Smooth muscle cell (in vitro differentiated cells): ENCODE data around the gene MCL1. TPM values are rescaled to one million over a fixed set of nuclear protein-coding genes. Genes with fewer than 3 reads are reported as not detected.

Experiments
- DNase-seq: peaks from one replicate; lab custom pipeline; 2025; ENCODE audit not compliant: unreplicated experiment; lab: John Stamatoyannopoulos, UW
- H2AFZ ChIP-seq: fragments of 200-600 bp; sonication (generic); 2 replicates; pipeline ENCODE4 v1.6.0; 2016; ENCODE audit warnings: antibody characterized with exemption, low read depth, mild to moderate bottlenecking
- H3F3A ChIP-seq: fragments of 200-600 bp; sonication (generic); 2 replicates; pipeline ENCODE4 v1.6.0; 2017; ENCODE audit warnings: antibody characterized with exemption, low read depth
- H3K27ac ChIP-seq: fragments of 200-600 bp; sonication (generic); 2 replicates; pipeline ENCODE4 v1.5.1; 2016; ENCODE audit warnings: low read depth, mild to moderate bottlenecking
- H3K27me3 ChIP-seq: fragments of 200-600 bp; sonication (generic); 2 replicates; pipeline ENCODE4 v1.6.1; 2016; ENCODE audit warnings: low read depth, mild to moderate bottlenecking
- H3K36me3 ChIP-seq: fragments of 200-600 bp; sonication (generic); 2 replicates; pipeline ENCODE4 v1.5.1; 2016; ENCODE audit warnings: low read depth
- H3K4me1 ChIP-seq: fragments of 200-600 bp; sonication (generic); 2 replicates; pipeline ENCODE4 v1.5.1; 2016; ENCODE audit warnings: low read depth
- H3K4me2 ChIP-seq: fragments of 200-600 bp; sonication (generic); 2 replicates; pipeline ENCODE4 v1.6.0; 2016; ENCODE audit warnings: mild to moderate bottlenecking
- H3K4me3 ChIP-seq: fragments of 200-600 bp; sonication (generic); 2 replicates; pipeline ENCODE4 v1.5.1; 2016; ENCODE audit warnings: mild to moderate bottlenecking
- H3K79me2 ChIP-seq: fragments of 200-600 bp; sonication (generic); 2 replicates; pipeline ENCODE4 v1.6.0; 2016; ENCODE audit warnings: low read depth, mild to moderate bottlenecking
- H3K9ac ChIP-seq: fragments of 200-600 bp; sonication (generic); 2 replicates; pipeline ENCODE4 v1.6.0; 2016; ENCODE audit warnings: low read depth
- H3K9me3 ChIP-seq: fragments of 200-600 bp; sonication (generic); replicated peaks from 2 replicates; pipeline ENCODE4 v1.5.1; 2016; ENCODE audit warnings: low read depth
- H4K20me1 ChIP-seq: fragments of 200-600 bp; sonication (generic); 2 replicates; pipeline ENCODE4 v1.6.0; 2016; ENCODE audit warnings: low read depth
- WGBS: methylation state at CpG from one replicate; pipeline ENCODE4 v1.1.7; 2016; ENCODE audit warnings: low lambda C conversion rate; 5-methylcytosine and 5-hydroxymethylcytosine counted together
- polyA plus RNA-seq: library from polyadenylated mRNA; unstranded; fragments of >200 nt; fragmentation: Nextera tagmentation; extraction: Ambion mirVana; gene quantifications from 2 replicates; pipeline ENCODE4 v1.2.1, GENCODE V29; 2016
- total RNA-seq: library from RNA; depleted of rRNA; stranded (reverse); fragments of >200 nt; gene quantifications from 2 replicates; pipeline ENCODE4 v1.2.3, GENCODE V29; 2014
- TF ChIP-seq, protein P1 (sequence below): fragments of 200-600 bp; sonication (generic); IDR thresholded peaks from 2 replicates; pipeline ENCODE4 v1.5.1; 2017; ENCODE audit warnings: borderline replicate concordance, mild to moderate bottlenecking, antibody characterized with exemption; ENCODE audit not compliant: insufficient read depth, poor library complexity, severe bottlenecking

MCL1 gene
- total and polyA plus RNA-seq, 2 experiments from 2014 or later, result 224 to 519 TPM

DNA sequence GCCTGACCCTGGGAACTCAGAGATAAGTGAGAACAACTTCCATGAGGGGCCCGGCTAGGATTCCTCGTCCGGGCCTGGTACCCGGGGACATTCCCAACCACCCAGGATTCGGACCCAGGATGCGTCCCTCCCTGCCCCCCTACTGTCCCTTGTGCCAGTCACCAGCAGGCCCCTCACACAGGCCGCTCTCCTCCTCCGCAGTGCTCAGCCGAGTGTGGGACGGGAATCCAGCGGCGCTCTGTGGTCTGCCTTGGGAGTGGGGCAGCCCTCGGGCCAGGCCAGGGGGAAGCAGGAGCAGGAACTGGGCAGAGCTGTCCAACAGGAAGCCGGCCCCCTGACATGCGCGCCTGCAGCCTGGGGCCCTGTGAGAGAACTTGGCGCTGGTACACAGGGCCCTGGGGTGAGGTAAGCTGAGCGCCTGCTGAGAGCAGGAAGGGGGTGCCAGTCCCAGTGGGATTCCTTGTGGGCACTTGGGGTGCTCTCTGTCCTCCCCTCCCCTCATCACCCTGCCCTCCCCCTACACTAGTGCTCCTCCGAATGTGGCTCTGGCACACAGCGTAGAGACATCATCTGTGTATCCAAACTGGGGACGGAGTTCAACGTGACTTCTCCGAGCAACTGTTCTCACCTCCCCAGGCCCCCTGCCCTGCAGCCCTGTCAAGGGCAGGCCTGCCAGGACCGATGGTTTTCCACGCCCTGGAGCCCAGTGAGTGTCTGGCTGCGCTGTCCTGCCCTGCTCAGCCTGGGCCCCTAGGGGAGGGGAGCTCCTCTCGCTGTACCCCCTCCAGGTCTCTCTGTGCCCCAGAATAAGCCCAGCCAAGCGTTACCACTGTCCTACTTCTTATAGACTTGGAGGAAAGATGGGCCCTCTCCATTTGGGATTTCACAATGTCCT is 20.4 kb downstream of the MCL1 start:
- H3K27me3 ChIP-seq, result no peaks in the 10 kb centered on the region
- TF ChIP-seq, protein P1, sequence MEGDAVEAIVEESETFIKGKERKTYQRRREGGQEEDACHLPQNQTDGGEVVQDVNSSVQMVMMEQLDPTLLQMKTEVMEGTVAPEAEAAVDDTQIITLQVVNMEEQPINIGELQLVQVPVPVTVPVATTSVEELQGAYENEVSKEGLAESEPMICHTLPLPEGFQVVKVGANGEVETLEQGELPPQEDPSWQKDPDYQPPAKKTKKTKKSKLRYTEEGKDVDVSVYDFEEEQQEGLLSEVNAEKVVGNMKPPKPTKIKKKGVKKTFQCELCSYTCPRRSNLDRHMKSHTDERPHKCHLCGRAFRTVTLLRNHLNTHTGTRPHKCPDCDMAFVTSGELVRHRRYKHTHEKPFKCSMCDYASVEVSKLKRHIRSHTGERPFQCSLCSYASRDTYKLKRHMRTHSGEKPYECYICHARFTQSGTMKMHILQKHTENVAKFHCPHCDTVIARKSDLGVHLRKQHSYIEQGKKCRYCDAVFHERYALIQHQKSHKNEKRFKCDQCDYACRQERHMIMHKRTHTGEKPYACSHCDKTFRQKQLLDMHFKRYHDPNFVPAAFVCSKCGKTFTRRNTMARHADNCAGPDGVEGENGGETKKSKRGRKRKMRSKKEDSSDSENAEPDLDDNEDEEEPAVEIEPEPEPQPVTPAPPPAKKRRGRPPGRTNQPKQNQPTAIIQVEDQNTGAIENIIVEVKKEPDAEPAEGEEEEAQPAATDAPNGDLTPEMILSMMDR, result no peak
- no peak for DNase-seq
- no peak overlapping the region for H3K27ac ChIP-seq
- peaks cover 25% of the 10 kb centered on the region for H3K4me1 ChIP-seq
- H3K9me3 ChIP-seq, result no peaks in the 10 kb centered on the region
- peaks cover 14% of the 10 kb centered on the region for H3K79me2 ChIP-seq
- H2AFZ ChIP-seq, result no peak overlapping the region
- no peaks in the 10 kb centered on the region for H3K36me3 ChIP-seq
- 92% methylated on average over 28 of the region's 28 CpGs for WGBS
- H3K4me2 ChIP-seq, result no peak overlapping the region
- H3F3A ChIP-seq, result peaks cover 14% of the 10 kb centered on the region
- H4K20me1 ChIP-seq, result peaks cover 16% of the 10 kb centered on the region
- H3K9ac ChIP-seq, result no peak overlapping the region
- H3K4me3 ChIP-seq, result no peak overlapping the region

DNA sequence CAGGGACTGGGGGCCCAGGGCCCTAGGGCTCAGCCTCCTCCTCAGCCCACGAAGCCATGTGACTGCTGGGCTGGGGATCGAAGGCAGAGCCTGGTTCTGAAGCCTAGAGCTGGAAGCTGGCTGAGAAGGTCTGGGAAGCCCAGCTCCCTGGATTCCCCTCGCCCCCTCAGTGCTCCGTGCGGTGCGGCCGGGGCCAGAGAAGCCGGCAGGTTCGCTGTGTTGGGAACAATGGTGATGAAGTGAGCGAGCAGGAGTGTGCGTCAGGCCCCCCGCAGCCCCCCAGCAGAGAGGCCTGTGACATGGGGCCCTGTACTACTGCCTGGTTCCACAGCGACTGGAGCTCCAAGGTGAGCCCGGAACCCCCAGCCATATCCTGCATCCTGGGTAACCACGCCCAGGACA is 21.1 kb downstream of the MCL1 start:
- no peaks in the 10 kb centered on the region for H3K27me3 ChIP-seq
- H3K4me2 ChIP-seq, result no peak overlapping the region
- peaks cover 9% of the 10 kb centered on the region for H3F3A ChIP-seq
- no peak for DNase-seq
- no peak overlapping the region for H3K4me3 ChIP-seq
- no peaks in the 10 kb centered on the region for H3K36me3 ChIP-seq
- no peak overlapping the region for H2AFZ ChIP-seq
- H3K27ac ChIP-seq, result no peak overlapping the region
- no peak overlapping the region for H3K9ac ChIP-seq
- H3K9me3 ChIP-seq, result no peaks in the 10 kb centered on the region
- H3K4me1 ChIP-seq, result peaks cover 18% of the 10 kb centered on the region
- H3K79me2 ChIP-seq, result peaks cover 14% of the 10 kb centered on the region
- 82% methylated on average over 15 of the region's 15 CpGs for WGBS
- peaks cover 16% of the 10 kb centered on the region for H4K20me1 ChIP-seq
- TF ChIP-seq, protein P1, result no peak

DNA sequence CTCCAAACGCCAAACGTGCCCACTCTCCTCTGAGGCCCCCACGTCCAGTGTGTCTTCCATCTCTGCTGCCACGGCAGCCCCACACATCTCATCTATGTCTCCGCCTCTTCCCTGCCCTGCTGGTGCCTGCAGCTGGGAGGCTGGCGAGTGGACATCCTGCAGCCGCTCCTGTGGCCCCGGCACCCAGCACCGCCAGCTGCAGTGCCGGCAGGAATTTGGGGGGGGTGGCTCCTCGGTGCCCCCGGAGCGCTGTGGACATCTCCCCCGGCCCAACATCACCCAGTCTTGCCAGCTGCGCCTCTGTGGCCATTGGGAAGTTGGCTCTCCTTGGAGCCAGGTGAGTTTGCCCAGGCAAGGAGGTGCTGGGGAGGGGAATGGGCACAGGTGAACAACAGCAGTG is 21.6 kb downstream of the MCL1 start:
- WGBS, result 95% methylated on average over 15 of the region's 15 CpGs
- H3F3A ChIP-seq, result peaks cover 7% of the 10 kb centered on the region
- H3K27me3 ChIP-seq, result no peaks in the 10 kb centered on the region
- no peaks in the 10 kb centered on the region for H3K9me3 ChIP-seq
- TF ChIP-seq, protein P1, result no peak
- peaks cover 15% of the 10 kb centered on the region for H3K4me1 ChIP-seq
- H3K79me2 ChIP-seq, result peaks cover 14% of the 10 kb centered on the region
- no peak overlapping the region for H3K4me3 ChIP-seq
- H3K36me3 ChIP-seq, result no peaks in the 10 kb centered on the region
- H3K27ac ChIP-seq, result no peak overlapping the region
- no peak overlapping the region for H3K9ac ChIP-seq
- H2AFZ ChIP-seq, result no peak overlapping the region
- H4K20me1 ChIP-seq, result peaks cover 16% of the 10 kb centered on the region
- no peak for DNase-seq
- no peak overlapping the region for H3K4me2 ChIP-seq
